ENCODE data around the gene PRKAG2. TPM values are rescaled to one million over a fixed set of nuclear protein-coding genes. Genes with fewer than 3 reads are reported as not detected.

PRKAG2 gene
- total and polyA plus RNA-seq, 4 donors = 3.6 to 25.1 (median 16.8) TPM

GRCh38 chr7:151723321-151723720, 153.6 kb downstream of the PRKAG2 start:
- no peak for DNase-seq (ENCODE audit: low spot score)
- Histone ChIP-seq H3K36me3 (ENCODE audit: control insufficient read depth in 4 of 4, insufficient read depth in 3 of 4, low read depth in 1 of 4, low read length in 3 of 4) (peaks cover 0 to 2% (median 0%) of the 10 kb centered on the region in 4 donors), H3K4me3 (ENCODE audit: low read depth in 1 of 3, low read length in 3 of 3) (no peak overlapping the region), H3K27ac (ENCODE audit: low read depth in 1 of 2, low read length in 2 of 2) (no peak overlapping the region), H3K9ac (ENCODE audit: low read depth in 1 of 2, low read length in 2 of 2) (no peak overlapping the region), H3K4me1 (ENCODE audit: control insufficient read depth in 4 of 4, insufficient read depth in 4 of 4, low read length in 3 of 4) (peaks cover 2 to 23% (median 5%) of the 10 kb centered on the region in 4 donors), H3K9me3 (ENCODE audit: control insufficient read depth in 4 of 4, low read length in 3 of 4) (no peaks in the 10 kb centered on the region), H3K27me3 (ENCODE audit: control insufficient read depth in 4 of 4, insufficient read depth in 4 of 4, low read length in 3 of 4) (no peaks in the 10 kb centered on the region)
- WGBS = 98% methylated on average over 12 of the region's 12 CpGs
- TF ChIP-seq EGR1 (IDR thresholded peaks at IDR 0.05; ENCODE audit: low read depth in 2 of 2) (no peak), JUND (IDR thresholded peaks at IDR 0.05) (no peak), NR2F2 (IDR thresholded peaks at IDR 0.05) (no peak), MAX (IDR thresholded peaks at IDR 0.05) (no peak), ZBTB33 (IDR thresholded peaks at IDR 0.05) (no peak), RAD21 (IDR thresholded peaks at IDR 0.05) (no peak), ATF3 (IDR thresholded peaks at IDR 0.05) (no peak), YY1 (IDR thresholded peaks at IDR 0.05) (no peak), FOXA2 (IDR thresholded peaks at IDR 0.05) (no peak), HNF4A (conservative IDR thresholded peaks at IDR 0.05) (no peak), RXRA (IDR thresholded peaks at IDR 0.05) (no peak), FOXA1 (IDR thresholded peaks at IDR 0.05) (no peak), REST (IDR thresholded peaks at IDR 0.05) (no peak), CTCF (IDR thresholded peaks at IDR 0.05; ENCODE audit: low read depth, low read length, missing input control) (no peak), HNF4G (IDR thresholded peaks at IDR 0.05) (no peak), SP1 (IDR thresholded peaks at IDR 0.05) (no peak), GABPA (IDR thresholded peaks at IDR 0.05 in 1 of 2, conservative IDR thresholded peaks at IDR 0.05 in 1 of 2) (no peak), TAF1 (conservative IDR thresholded peaks at IDR 0.05) (no peak)
